CD4-positive, alpha-beta T cell treated with Interleukin-4 for 4 hours (primary cell): ENCODE results near the gene SLCO2B1.

ENCODE experiments used
- DNase-seq: peaks from one replicate; pipeline ENCODE4 v3.0.0-alpha.2; 2020

The SLCO2B1 gene

GRCh38 chr11:75163921-75164849 is 13.3 kb downstream of the SLCO2B1 start:
- DNase-seq, result no peak

DNA sequence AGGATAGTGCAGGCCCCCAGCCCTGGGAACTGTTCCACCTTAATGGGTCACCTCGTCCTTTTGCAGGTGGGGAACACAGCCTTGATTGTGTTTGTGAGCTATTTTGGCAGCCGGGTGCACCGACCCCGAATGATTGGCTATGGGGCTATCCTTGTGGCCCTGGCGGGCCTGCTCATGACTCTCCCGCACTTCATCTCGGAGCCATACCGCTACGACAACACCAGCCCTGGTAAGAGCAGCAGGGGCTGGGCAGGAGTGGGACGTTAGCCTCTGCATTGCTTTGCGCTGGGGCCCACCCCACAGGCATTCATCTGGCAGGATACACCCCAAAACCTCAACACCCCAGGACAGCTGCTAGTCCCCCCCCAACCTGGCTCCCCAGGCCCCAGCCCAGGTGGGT is 14.8 kb downstream of the SLCO2B1 start:
- DNase-seq, result no peak

DNA sequence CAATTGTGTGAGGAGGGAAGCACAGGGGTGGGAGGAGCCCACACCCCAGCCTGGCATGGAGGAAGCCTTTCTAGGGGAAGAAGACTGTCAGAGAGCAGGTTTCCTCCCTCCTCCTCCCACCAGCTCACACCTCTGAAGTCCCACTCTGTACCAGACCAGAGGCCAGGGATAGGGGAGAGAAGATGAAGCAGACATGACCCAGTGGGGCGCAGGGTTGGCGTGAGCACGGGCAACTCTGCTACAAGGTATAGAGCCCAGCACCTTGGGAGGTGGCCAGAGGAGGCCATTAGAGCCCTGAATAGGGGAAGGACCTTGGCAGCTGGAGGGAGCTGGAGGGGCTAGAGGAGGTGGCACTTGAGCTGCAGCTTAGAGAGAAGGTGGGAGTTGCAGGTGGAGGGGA is 15.9 kb downstream of the SLCO2B1 start:
- no peak for DNase-seq

DNA sequence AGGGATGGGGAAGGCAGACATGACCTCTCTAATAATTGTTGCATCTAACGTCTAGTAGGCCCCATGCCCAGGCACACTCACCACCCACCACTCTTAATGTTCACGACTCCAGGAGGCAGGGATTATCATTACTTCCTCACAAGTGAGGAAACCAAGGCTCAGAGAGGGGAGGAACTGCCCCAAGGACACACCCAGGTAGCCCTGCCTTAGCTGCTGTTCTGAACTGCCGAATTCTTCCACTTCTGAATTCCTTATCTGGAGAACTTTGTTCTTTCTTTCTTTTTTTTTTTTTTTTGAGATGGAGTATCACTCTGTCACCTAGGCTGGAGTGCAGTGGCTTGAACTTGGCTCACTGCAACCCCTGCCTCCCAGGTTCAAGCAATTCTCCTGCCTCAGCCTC is 16.7 kb downstream of the SLCO2B1 start:
- DNase-seq, result no peak

DNA sequence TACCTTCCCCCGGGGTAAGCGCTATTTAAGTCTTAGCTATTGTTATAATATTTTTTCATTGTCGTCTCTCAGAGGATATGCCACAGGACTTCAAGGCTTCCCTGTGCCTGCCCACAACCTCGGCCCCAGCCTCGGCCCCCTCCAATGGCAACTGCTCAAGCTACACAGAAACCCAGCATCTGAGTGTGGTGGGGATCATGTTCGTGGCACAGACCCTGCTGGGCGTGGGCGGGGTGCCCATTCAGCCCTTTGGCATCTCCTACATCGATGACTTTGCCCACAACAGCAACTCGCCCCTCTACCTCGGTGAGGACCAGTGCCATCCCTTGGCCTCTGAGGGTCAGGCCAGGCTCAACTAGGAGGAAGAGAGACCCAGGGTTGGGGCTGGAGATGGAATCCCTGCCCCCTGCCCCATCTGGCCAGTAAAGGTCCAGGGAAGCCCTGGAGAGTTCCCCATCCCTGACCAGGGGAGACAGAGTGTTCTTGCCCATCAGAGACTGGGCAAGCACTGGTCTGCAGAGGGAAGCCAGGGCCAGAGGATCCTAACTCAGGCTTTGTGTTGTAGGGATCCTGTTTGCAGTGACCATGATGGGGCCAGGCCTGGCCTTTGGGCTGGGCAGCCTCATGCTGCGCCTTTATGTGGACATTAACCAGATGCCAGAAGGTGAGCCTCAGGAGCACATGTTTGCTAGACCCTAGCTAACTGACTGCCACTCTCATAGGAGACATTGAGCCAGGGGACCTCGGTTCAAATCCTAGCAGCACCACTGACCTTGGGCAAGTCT is 18.4 kb downstream of the SLCO2B1 start:
- DNase-seq, result no peak

DNA sequence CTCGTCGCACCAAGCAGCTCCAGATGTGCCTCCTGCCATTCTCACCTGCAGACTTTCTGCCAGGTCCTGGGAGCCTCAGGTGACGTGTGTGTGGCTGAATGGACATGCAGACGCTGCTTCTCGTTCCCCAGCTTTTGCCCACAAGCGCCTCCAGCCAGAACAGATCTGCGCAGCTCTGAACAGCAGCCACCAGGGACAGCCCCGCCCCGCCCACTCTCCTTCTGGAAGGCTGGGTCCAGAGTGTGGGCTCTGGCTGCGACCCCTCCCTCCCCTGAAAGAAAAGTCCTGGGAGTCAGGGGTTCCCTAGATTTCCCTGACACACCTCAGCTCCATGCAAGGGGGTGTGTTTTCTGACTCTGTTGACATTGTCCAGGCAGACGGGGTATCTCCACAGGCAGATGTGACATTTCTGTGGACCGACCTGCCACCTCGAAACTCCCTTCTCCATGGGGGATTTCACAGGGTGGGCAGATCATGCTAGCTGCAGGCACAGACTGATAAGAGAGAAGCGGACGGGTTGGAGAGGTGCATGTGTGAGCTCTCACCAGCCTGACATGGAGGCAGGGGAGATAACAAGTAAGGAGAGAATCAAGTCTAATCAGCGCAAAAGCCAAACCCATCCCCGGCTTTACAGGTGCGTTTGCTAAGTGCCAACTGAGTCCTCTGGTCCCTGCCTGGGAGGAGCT is 19.8 kb downstream of the SLCO2B1 start:
- DNase-seq, result no peak

GRCh38 chr11:75173336-75173735 is 22.4 kb downstream of the SLCO2B1 start:
- DNase-seq, result no peak

DNA sequence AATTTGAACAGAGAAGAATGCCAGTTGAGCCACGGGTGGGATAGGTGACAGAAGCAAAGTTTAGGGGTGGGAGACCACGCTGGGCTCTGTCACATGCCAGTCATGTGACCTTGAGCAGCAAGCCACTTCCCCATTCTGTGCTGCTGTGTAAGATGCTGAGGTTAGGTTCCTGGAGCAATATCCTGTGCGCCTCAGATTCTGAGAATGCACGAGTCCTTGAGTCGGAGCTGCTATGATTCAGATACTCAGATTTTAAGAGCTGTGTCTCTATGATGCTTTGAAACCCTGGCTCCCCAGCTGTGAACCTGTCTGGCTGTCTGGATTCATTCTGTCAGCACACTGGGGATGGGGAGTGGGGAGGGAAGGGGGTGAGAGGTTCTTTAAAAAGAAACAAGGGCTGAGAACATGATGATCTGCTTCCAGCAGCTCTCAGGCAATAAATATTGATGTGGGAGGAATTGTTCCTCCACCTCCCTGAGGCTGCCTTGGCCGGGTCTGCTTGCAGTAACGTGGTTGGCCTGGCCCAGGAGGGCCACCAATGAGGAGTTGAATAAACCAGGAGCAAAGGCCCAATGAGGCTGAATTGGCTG is 24.0 kb downstream of the SLCO2B1 start:
- no peak for DNase-seq

- no peak for DNase-seq
Observed at GRCh38 chr11:75182664-75183063, 31.8 kb downstream of the SLCO2B1 start.

- no peak for DNase-seq
Observed at GRCh38 chr11:75184051-75184450, 33.1 kb downstream of the SLCO2B1 start.

DNA sequence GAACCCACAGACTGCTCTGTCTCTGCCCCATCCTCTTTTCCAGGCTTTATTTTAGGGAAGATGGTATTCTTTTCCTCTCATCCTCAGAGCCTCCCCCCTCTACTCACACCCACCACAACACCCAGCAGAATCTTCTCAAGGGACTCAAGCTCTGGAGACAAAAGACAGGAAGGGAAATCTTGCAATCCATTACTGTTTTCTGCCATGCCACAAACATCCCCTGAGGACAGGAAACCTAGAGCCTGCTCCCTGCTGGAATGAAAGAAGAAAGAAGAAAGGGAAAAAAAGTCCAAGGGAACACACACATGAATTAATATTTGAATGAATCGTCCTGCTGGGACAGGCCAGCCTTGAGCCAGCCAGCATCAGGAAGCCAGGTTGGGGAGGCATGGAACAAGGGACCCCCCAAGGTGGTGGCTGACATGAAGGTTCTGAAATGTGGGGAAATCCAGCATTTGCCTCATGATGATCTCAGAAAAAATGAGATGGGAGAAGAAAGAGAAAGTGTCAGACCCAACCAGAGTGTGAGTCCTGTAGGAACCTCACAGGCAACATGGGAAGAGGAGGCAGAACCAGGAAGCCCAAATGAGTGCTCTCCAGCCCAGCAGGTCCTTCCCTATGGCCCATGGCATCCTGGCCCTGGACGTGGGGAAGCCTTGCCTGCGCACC is 34.0 kb downstream of the SLCO2B1 start:
- DNase-seq, result no peak

- no peak for DNase-seq
Observed at GRCh38 chr11:75185866-75186265, 35.0 kb downstream of the SLCO2B1 start.

DNA sequence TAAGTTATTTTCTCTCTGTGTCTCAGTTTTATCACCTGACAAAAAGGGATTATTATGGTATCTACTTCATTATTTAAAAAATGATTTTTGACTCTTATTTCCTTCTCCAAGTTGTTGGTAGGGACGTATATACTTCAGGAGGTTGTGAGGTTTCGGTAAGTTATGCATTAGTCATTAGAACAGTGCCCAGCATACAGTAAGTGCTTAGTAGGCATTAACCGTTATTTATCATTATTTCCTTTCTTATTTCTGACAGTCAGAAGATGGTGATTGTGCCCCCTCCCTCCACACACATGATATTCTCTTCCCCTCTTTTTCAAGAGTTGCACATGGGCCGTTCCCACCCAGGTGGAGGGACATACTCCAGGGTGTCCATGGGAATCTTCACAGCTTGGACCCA is 36.1 kb downstream of the SLCO2B1 start:
- no peak for DNase-seq

GRCh38 chr11:75188671-75189070 is 37.8 kb downstream of the SLCO2B1 start:
- no peak for DNase-seq

DNA sequence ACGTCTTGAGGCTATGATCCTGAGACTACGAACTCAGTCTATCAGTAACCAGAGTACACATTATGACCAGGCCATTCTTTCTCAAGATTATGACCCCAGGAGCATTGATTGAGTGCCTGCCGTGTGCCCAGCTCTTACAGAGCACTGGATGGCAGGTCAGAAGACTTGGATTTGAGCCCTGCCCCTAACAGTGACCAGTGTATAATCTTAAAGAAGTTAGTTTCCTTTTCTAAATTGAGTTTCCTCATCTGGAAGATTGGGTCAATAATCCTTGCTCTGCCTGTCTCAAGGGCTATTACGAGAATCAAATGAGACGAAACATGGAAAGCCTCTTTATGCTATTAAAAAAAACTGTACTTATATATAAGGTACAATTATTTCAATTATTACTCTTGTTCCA is 38.2 kb downstream of the SLCO2B1 start:
- no peak for DNase-seq

DNA sequence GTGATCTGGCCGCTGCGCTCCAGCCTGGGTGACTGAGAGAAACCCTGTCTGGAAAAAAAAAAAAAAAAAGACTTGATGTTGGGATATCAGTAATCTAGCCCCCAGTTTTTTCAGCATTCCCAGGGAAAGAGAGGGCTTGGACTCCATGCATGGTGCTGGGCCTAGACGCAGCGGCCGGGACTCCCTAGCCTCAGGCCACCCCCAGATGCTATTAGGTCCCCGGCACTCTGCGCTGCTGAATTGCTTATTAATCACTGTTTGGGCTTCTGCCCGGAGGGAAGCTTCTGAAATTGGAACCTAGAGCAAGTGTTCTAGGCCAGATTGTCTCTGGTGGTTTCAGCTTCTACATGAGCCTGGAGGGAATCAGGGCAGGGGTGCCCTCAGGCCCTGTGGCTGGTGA is 39.0 kb downstream of the SLCO2B1 start:
- DNase-seq, result no peak

GRCh38 chr11:75190652-75191329 is 39.9 kb downstream of the SLCO2B1 start:
- DNase-seq, result no peak

GRCh38 chr11:75191330-75191717 is 40.4 kb downstream of the SLCO2B1 start:
- no peak for DNase-seq

DNA sequence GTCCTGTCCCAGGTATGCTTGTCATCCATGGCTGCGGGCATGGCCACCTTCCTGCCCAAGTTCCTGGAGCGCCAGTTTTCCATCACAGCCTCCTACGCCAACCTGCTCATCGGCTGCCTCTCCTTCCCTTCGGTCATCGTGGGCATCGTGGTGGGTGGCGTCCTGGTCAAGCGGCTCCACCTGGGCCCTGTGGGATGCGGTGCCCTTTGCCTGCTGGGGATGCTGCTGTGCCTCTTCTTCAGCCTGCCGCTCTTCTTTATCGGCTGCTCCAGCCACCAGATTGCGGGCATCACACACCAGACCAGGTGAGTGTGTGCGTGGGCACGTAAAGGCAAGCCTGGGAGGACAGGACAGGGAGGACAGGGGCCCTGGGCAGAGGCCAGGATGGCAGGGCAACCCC is 42.4 kb downstream of the SLCO2B1 start:
- DNase-seq, result no peak

GRCh38 chr11:75193711-75194110 is 42.8 kb downstream of the SLCO2B1 start:
- DNase-seq, result no peak

- DNase-seq, result no peak
Observed at GRCh38 chr11:75194147-75194546, 43.2 kb downstream of the SLCO2B1 start.
